Testis (tissue), 2 donors: ENCODE measurements around the gene U2AF1L4.

Experiments
- CTCF ChIP-seq, 3 experiments: fragments of 450-650 bp in 2 of 3; fragments of 200-600 bp in 1 of 3; sonication (generic) in 1 of 3; IDR thresholded peaks; one replicate each; pipeline ENCODE4 v1.5.1; 2016 to 2019; ENCODE audit warnings: antibody characterized with exemption in 3 of 3, mild to moderate bottlenecking in 2 of 3, moderate library complexity in 1 of 3
- POLR2A ChIP-seq: fragments of 450-650 bp; IDR thresholded peaks from one replicate; pipeline ENCODE4 v1.6.1; 2017; ENCODE audit warnings: antibody characterized with exemption, mild to moderate bottlenecking, moderate library complexity

DNA sequence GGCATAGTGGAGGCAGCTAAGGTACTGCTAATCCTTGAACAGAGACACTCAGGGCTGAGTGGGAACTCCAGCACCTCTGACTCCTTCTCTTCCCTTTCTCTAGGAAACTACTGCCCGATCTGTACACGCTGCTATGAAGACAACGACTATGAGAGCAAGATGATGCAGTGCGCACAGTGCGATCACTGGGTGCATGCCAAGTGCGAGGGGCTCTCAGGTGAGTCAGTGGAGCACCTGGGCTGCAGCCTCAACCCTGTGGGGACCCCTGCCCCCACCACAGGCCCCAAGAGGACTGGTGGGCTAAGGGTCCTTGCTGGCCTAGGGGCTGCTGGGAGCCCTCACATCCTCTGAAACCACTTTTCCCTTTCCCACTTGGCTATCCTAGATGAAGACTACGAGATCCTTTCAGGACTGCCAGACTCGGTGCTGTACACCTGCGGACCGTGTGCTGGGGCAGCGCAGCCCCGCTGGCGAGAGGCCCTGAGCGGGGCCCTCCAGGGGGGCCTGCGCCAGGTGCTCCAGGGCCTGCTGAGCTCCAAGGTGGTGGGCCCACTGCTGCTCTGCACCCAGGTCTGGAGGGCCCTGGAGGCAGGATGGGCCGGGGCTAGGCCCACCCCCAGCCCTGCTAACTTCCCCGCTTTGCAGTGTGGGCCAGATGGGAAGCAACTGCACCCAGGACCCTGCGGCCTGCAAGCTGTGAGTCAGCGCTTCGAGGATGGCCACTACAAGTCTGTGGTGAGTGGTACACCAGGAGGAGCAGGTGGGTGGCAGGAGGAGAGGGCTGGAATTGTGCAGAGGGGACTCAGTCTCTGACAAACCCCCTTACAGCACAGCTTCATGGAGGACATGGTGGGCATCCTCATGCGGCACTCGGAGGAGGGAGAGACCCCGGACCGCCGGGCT is 17.9 kb downstream of the U2AF1L4 start:
- TF ChIP-seq CTCF (IDR thresholded peaks at IDR 0.05) (no peak), POLR2A (no peak)
